ENCODE data around the gene GRB10. TPM values are rescaled to one million over a fixed set of nuclear protein-coding genes. Genes with fewer than 3 reads are reported as not detected.

Gene GRB10
- total RNA-seq, 4 donors from 2014 or later: 32.1 to 50.3 (median 38.1) TPM

- Histone ChIP-seq H3K9me3 (no peaks in the 10 kb centered on the region), H3K27ac (no peak overlapping the region), H3K4me1 (peaks cover 0 to 11% (median 0%) of the 10 kb centered on the region in 4 donors), H3K4me3 (no peak overlapping the region), H3K27me3 (no peaks in the 10 kb centered on the region), H3K36me3 (no peaks in the 10 kb centered on the region)
- TF ChIP-seq POLR2A (IDR thresholded peaks at IDR 0.05) (no peak), CTCF (IDR thresholded peaks at IDR 0.05) (no peak)
- DNase-seq: no peak
These were observed 70.2 kb downstream of the GRB10 start for GRCh38 chr7:50712252-50713122.

GRCh38 chr7:50711271-50712175 lies 71.2 kb downstream of the GRB10 start:
- H3K9me3 ChIP-seq: no peaks in the 10 kb centered on the region
- no peak for TF ChIP-seq CTCF (IDR thresholded peaks at IDR 0.05)
- TF ChIP-seq POLR2A (IDR thresholded peaks at IDR 0.05): no peak
- no peaks in the 10 kb centered on the region for H3K27me3 ChIP-seq
- H3K27ac ChIP-seq: no peak overlapping the region
- no peak for DNase-seq
- peaks cover 0 to 11% (median 0%) of the 10 kb centered on the region in 4 donors for H3K4me1 ChIP-seq
- no peaks in the 10 kb centered on the region for H3K36me3 ChIP-seq
- H3K4me3 ChIP-seq: no peak overlapping the region

- no peak for DNase-seq
- H3K27ac ChIP-seq: no peak overlapping the region
- H3K27me3 ChIP-seq: no peaks in the 10 kb centered on the region
- no peaks in the 10 kb centered on the region for H3K9me3 ChIP-seq
- no peaks in the 10 kb centered on the region for H3K36me3 ChIP-seq
- H3K4me1 ChIP-seq: peaks cover 0 to 11% (median 0%) of the 10 kb centered on the region in 4 donors
- no peak overlapping the region for H3K4me3 ChIP-seq
- no peak for TF ChIP-seq CTCF (IDR thresholded peaks at IDR 0.05)
- TF ChIP-seq POLR2A (IDR thresholded peaks at IDR 0.05): no peak
These were observed 72.1 kb downstream of the GRB10 start for GRCh38 chr7:50710441-50711154.

- DNase-seq: no peak
- H3K36me3 ChIP-seq: no peaks in the 10 kb centered on the region
- H3K4me3 ChIP-seq: no peak overlapping the region
- H3K27ac ChIP-seq: no peak overlapping the region
- no peak for TF ChIP-seq CTCF (IDR thresholded peaks at IDR 0.05)
- no peak for TF ChIP-seq POLR2A (IDR thresholded peaks at IDR 0.05)
- no peaks in the 10 kb centered on the region for H3K9me3 ChIP-seq
- H3K4me1 ChIP-seq: peaks cover 0 to 11% (median 0%) of the 10 kb centered on the region in 4 donors
- H3K27me3 ChIP-seq: no peaks in the 10 kb centered on the region
These were observed 73.5 kb downstream of the GRB10 start for GRCh38 chr7:50709151-50709550.

All from Peyer's patch (tissue), 4 donors.